Calu3 (cell line): ENCODE results near the gene COL19A1. TPM values are rescaled to one million over a fixed set of nuclear protein-coding genes. Genes with fewer than 3 reads are reported as not detected.

ENCODE experiments used
- BruUV-seq: library from RNA; stranded (reverse); fragments of 400-500 nt; replicated peaks from 2 replicates; lab custom pipeline; 2021; lab: Mats Ljungman, UMichigan
- CTCF ChIA-PET: fragments of 300-600 bp; sonication (Branson Sonifier 250); formaldehyde crosslinking; loops from one replicate; lab custom pipeline; 2022; ENCODE audit warnings: antibody characterized with exemption; lab: Charles Lee
- DNase-seq: peaks from one replicate; pipeline ENCODE4 v3.0.0; 2022
- H3K27ac Mint-ChIP-seq: one replicate; pipeline ENCODE4 v1.8.0; 2022; ENCODE audit warnings: mixed read lengths; ENCODE audit not compliant: unreplicated experiment
- H3K27me3 Mint-ChIP-seq: one replicate; pipeline ENCODE4 v1.8.0; 2022; ENCODE audit warnings: mixed read lengths; ENCODE audit not compliant: unreplicated experiment
- H3K36me3 Mint-ChIP-seq: one replicate; pipeline ENCODE4 v1.8.0; 2022; ENCODE audit warnings: mild to moderate bottlenecking, moderate library complexity, mixed read lengths; ENCODE audit not compliant: insufficient read depth, unreplicated experiment
- H3K4me1 Mint-ChIP-seq: one replicate; pipeline ENCODE4 v1.8.0; 2022; ENCODE audit warnings: mild to moderate bottlenecking, low read depth, mixed read lengths; ENCODE audit not compliant: unreplicated experiment
- H3K4me3 Mint-ChIP-seq: one replicate; pipeline ENCODE4 v1.8.0; 2022; ENCODE audit warnings: mild to moderate bottlenecking, low read depth, moderate library complexity, mixed read lengths; ENCODE audit not compliant: unreplicated experiment
- H3K9me3 Mint-ChIP-seq: one replicate; pipeline ENCODE4 v1.8.0; 2022; ENCODE audit warnings: low read depth, mixed read lengths; ENCODE audit not compliant: unreplicated experiment
- CTCF ChIP-seq: fragments of 200-600 bp; IDR thresholded peaks from one replicate; pipeline ENCODE4 v1.8.0; 2022; ENCODE audit warnings: antibody characterized with exemption; ENCODE audit not compliant: unreplicated experiment
- intact Hi-C: fragments of 100-400 bp; cut with micrococcal nuclease; formaldehyde crosslinking; loops from one replicate; pipeline ENCODE4 v1.10.0; 2022; ENCODE audit not compliant: unreplicated experiment
- total RNA-seq: library from RNA; stranded (reverse); gene quantifications from 2 replicates; pipeline ENCODE4 v1.2.3, GENCODE V29; 2022

Gene COL19A1
- total RNA-seq, 1 experiment from 2014 or later: not detected

DNA sequence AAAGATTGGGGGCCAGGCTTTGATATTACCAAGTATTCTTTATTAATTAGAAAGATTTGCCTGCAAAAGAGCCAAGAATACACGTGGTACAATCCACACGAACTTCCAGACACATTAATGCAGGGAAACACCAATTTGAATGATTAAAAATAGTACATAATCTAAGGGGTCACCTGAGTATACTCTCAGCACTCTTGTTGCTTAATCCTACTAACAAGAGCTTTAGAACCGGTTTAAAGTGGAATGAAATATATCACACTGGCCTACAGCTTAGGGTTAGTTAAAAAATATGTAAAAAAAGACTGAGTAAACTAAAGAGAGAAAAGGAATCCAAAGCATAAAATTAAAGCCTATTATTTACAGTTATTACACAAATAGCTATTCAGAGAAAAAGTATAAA, 387.6 kb downstream of the COL19A1 start:
- H3K27ac Mint-ChIP-seq: no peak overlapping the region
- CTCF ChIA-PET: interaction anchor here (1.7 kb wide), 1 partner anchor 33 kb away, joined by 7 read pairs; no protein-coding TSS in a partner anchor
- intact Hi-C loops: no loop called here
- H3K4me3 Mint-ChIP-seq: no peak overlapping the region
- no peak for DNase-seq
- H3K27me3 Mint-ChIP-seq: peaks cover 54% of the 10 kb centered on the region
- TF ChIP-seq CTCF: no peak
- no peaks in the 10 kb centered on the region for H3K9me3 Mint-ChIP-seq
- BruUV-seq: no TSS peak
- no peaks in the 10 kb centered on the region for H3K4me1 Mint-ChIP-seq
- no peaks in the 10 kb centered on the region for H3K36me3 Mint-ChIP-seq

DNA sequence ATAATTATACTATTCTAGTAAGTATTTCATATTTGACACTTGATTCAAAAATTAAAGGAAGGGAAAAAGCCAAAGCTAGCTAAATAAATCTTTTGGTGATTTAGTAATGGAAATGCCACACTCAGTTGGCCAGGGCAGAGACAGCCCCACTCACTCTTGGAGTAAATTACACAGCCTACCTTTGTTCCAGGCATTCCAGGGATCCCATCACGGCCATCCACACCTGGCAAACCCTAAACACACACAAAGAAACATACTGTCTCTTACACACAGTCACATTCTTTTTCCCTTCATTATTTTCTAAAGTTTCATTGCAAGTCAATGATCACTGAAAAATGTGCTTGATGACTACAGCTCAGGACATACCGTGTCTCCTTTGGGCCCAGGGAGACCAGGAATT, 388.4 kb downstream of the COL19A1 start:
- no peak overlapping the region for H3K4me3 Mint-ChIP-seq
- intact Hi-C loops: no loop called here
- DNase-seq: no peak
- peaks cover 58% of the 10 kb centered on the region for H3K27me3 Mint-ChIP-seq
- no peaks in the 10 kb centered on the region for H3K9me3 Mint-ChIP-seq
- TF ChIP-seq CTCF: no peak
- no peak overlapping the region for H3K27ac Mint-ChIP-seq
- CTCF ChIA-PET: no interaction called here
- no TSS peak for BruUV-seq
- H3K36me3 Mint-ChIP-seq: no peaks in the 10 kb centered on the region
- H3K4me1 Mint-ChIP-seq: no peaks in the 10 kb centered on the region

- no TSS peak for BruUV-seq
- CTCF ChIA-PET: no interaction called here
- DNase-seq: no peak
Measured at GRCh38 chr6:70257768-70258273, 391.5 kb downstream of the COL19A1 start.

GRCh38 chr6:70258483-70258882, 392.1 kb downstream of the COL19A1 start:
- Mint-ChIP-seq H3K27ac (no peak overlapping the region), H3K36me3 (no peaks in the 10 kb centered on the region), H3K4me1 (no peaks in the 10 kb centered on the region), H3K9me3 (no peaks in the 10 kb centered on the region), H3K27me3 (peaks cover 65% of the 10 kb centered on the region), H3K4me3 (no peak overlapping the region)
- intact Hi-C loops: no loop called here
- CTCF ChIA-PET: no interaction called here
- no TSS peak for BruUV-seq
- no peak for DNase-seq
- TF ChIP-seq CTCF: no peak

More at GRCh38 chr6:70257768-70258273, 391.5 kb downstream of the COL19A1 start:
- Mint-ChIP-seq H3K27ac (no peak overlapping the region), H3K9me3 (no peaks in the 10 kb centered on the region), H3K4me3 (no peak overlapping the region), H3K27me3 (peaks cover 71% of the 10 kb centered on the region), H3K4me1 (no peaks in the 10 kb centered on the region), H3K36me3 (no peaks in the 10 kb centered on the region)
- intact Hi-C loops: no loop called here
- no peak for TF ChIP-seq CTCF

Other genes starting within 250 kb of the COL19A1 start
- gene LMBRD1, start 69.5 kb upstream of the COL19A1 start, total RNA-seq: 35.7 and 36.6 TPM in 2 replicates